Ishikawa (cell line): ENCODE measurements around the gene RGS7.

Experiments used
- CEBPB ChIP-seq: IDR thresholded peaks from 2 replicates; pipeline ENCODE4 v1.6.1; 2012
- CREB1 ChIP-seq: IDR thresholded peaks from 2 replicates; pipeline ENCODE4 v1.6.1; 2012; ENCODE audit warnings: low read depth
- EP300 ChIP-seq: IDR thresholded peaks from 2 replicates; pipeline ENCODE4 v1.6.1; 2012; ENCODE audit warnings: borderline replicate concordance
- FOXM1 ChIP-seq: IDR thresholded peaks from 2 replicates; pipeline ENCODE4 v1.6.1; 2012; ENCODE audit warnings: low read depth, borderline replicate concordance
- TAF1 ChIP-seq: IDR thresholded peaks from 2 replicates; pipeline ENCODE4 v1.6.1; 2012; ENCODE audit warnings: low read depth, mild to moderate bottlenecking
- TEAD4 ChIP-seq: IDR thresholded peaks from 2 replicates; pipeline ENCODE4 v1.6.1; 2012
- YY1 ChIP-seq: IDR thresholded peaks from 2 replicates; pipeline ENCODE4 v1.6.1; 2012; ENCODE audit warnings: low read depth
- TF ChIP-seq, protein P1 (sequence below): IDR thresholded peaks from 2 replicates; pipeline ENCODE4 v1.6.1; 2012

DNA sequence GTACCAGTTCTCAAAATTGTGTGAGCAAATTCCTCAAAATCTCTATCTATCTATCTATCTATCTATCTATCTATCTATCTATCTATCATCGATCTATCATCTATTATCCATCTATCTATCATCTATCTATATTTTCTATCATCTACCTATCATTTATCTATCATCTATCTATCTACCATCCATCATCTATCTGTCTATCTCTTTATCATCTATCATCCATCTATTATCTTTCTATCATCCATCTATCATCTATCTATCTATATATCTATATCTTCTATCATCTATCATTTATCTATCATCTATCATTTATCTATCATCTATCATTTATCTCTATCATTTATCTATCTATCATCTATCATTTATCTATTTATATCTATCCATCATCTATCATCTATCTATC lies 380.3 kb downstream of the RGS7 start:
- TF ChIP-seq TAF1, result no peak
- no peak for TF ChIP-seq CREB1
- TF ChIP-seq TEAD4, result no peak
- TF ChIP-seq EP300, result no peak
- TF ChIP-seq FOXM1, result no peak
- TF ChIP-seq, protein P1, sequence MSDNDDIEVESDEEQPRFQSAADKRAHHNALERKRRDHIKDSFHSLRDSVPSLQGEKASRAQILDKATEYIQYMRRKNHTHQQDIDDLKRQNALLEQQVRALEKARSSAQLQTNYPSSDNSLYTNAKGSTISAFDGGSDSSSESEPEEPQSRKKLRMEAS, result no peak
- TF ChIP-seq YY1, result no peak
- TF ChIP-seq CEBPB, result no peak
